ENCODE results near the gene CD79B. TPM values are rescaled to one million over a fixed set of nuclear protein-coding genes. Genes with fewer than 3 reads are reported as not detected.

CD79B gene
- total RNA-seq, 1 donor from 2014 or later = 706 TPM

- intact Hi-C loops (cut with micrococcal nuclease) = no loop called here
- ChIA-PET CTCF (no interaction called here), POLR2A (interaction anchor here (0.5 to 0.7 kb wide), 4 partner anchors 23 to 218 kb away, joined by 3 to 5 read pairs (median 3); no protein-coding TSS in a partner anchor)
- ATAC-seq (ENCODE audit: low read depth) (no peak), DNase-seq (no peak)
- peaks cover 6% of the 10 kb centered on the region for H3K4me1 Mint-ChIP-seq
- no peak overlapping the region for H3K4me3 Mint-ChIP-seq
- no peak overlapping the region for H3K27ac Mint-ChIP-seq
- no peak for TF ChIP-seq CTCF (IDR thresholded peaks at IDR 0.05)
- peaks cover 4% of the 10 kb centered on the region for H3K27me3 Mint-ChIP-seq
- no peaks in the 10 kb centered on the region for H3K36me3 Mint-ChIP-seq (ENCODE audit: low read depth)
- no peaks in the 10 kb centered on the region for H3K9me3 Mint-ChIP-seq
Observed at GRCh38 chr17:63967953-63968352, 35.8 kb upstream of the CD79B start.

GRCh38 chr17:63966646-63967264 lies 34.6 kb upstream of the CD79B start:
- DNase-seq (no peak), ATAC-seq (ENCODE audit: low read depth) (peak; percentile 25)
- intact Hi-C loops (cut with micrococcal nuclease) = no loop called here
- Mint-ChIP-seq H3K36me3 (ENCODE audit: low read depth) (no peaks in the 10 kb centered on the region), H3K27ac (no peak overlapping the region), H3K4me1 (peaks cover 13% of the 10 kb centered on the region), H3K9me3 (no peaks in the 10 kb centered on the region), H3K4me3 (no peak overlapping the region), H3K27me3 (no peaks in the 10 kb centered on the region)
- ChIA-PET CTCF (interaction anchor here (1.5 kb wide), 1 partner anchor 20 kb away, joined by 3 read pairs; no protein-coding TSS in a partner anchor), POLR2A (interaction anchor here (1.8 kb wide), 1 partner anchor 53 kb away, joined by 6 read pairs; the partner anchor contains the start of gene ICAM2)
- no peak for TF ChIP-seq CTCF (IDR thresholded peaks at IDR 0.05)

GRCh38 chr17:63963123-63963522 lies 31.0 kb upstream of the CD79B start:
- intact Hi-C loops (cut with micrococcal nuclease) = no loop called here
- H3K36me3 Mint-ChIP-seq (ENCODE audit: low read depth) = no peaks in the 10 kb centered on the region
- peaks cover 20% of the 10 kb centered on the region for H3K4me1 Mint-ChIP-seq
- no peaks in the 10 kb centered on the region for H3K9me3 Mint-ChIP-seq
- no peak overlapping the region for H3K27ac Mint-ChIP-seq
- no peak for TF ChIP-seq CTCF (IDR thresholded peaks at IDR 0.05)
- DNase-seq = no peak
- CTCF ChIA-PET = interaction anchor here (1.3 to 2.1 kb wide), 2 partner anchors 27 to 52 kb away, joined by 4 to 5 read pairs; partner anchors contain the start of gene CSHL1
- no peak for ATAC-seq (ENCODE audit: low read depth)
- no peak overlapping the region for H3K4me3 Mint-ChIP-seq
- H3K27me3 Mint-ChIP-seq = no peaks in the 10 kb centered on the region
- POLR2A ChIA-PET = interaction anchor here (1.0 kb wide), 1 partner anchor 15 kb away, joined by 5 read pairs; no protein-coding TSS in a partner anchor

- ChIA-PET POLR2A (interaction anchor here (0.6 to 1.2 kb wide), 3 partner anchors 40 to 68 kb away, joined by 5 to 8 read pairs (median 7); no protein-coding TSS in a partner anchor), CTCF (no interaction called here)
- Mint-ChIP-seq H3K4me3 (no peak overlapping the region), H3K27ac (no peak overlapping the region), H3K4me1 (peaks cover 20% of the 10 kb centered on the region), H3K36me3 (ENCODE audit: low read depth) (no peaks in the 10 kb centered on the region), H3K27me3 (no peaks in the 10 kb centered on the region), H3K9me3 (no peaks in the 10 kb centered on the region)
- DNase-seq (no peak), ATAC-seq (ENCODE audit: low read depth) (no peak)
- no peak for TF ChIP-seq CTCF (IDR thresholded peaks at IDR 0.05)
- intact Hi-C loops (cut with micrococcal nuclease) = no loop called here
Observed at GRCh38 chr17:63962298-63962744, 30.2 kb upstream of the CD79B start.

- H3K27ac Mint-ChIP-seq = no peak overlapping the region
Observed at GRCh38 chr17:63961355-63962212, 29.5 kb upstream of the CD79B start.

More at GRCh38 chr17:63961355-63962212, 29.5 kb upstream of the CD79B start:
- CTCF ChIA-PET = no interaction called here
- peak overlapping the region; percentile 64 for H3K4me3 Mint-ChIP-seq
- DNase-seq (no peak), ATAC-seq (ENCODE audit: low read depth) (peak; percentile 86)
- peaks cover 15% of the 10 kb centered on the region for H3K4me1 Mint-ChIP-seq
- H3K36me3 Mint-ChIP-seq (ENCODE audit: low read depth) = no peaks in the 10 kb centered on the region
- POLR2A ChIA-PET = interaction anchor here (0.5 to 1.2 kb wide), 7 partner anchors 16 to 69 kb away, joined by 3 to 12 read pairs (median 5); partner anchors contain the start of gene CD79B
- no peak for TF ChIP-seq CTCF (IDR thresholded peaks at IDR 0.05)
- intact Hi-C loops (cut with micrococcal nuclease) = no loop called here
- H3K9me3 Mint-ChIP-seq = no peaks in the 10 kb centered on the region
- no peaks in the 10 kb centered on the region for H3K27me3 Mint-ChIP-seq
